T47D (cell line): ENCODE data around the gene FRYL.
"Not testable (repeated sequence)": the region's sequence is repeated elsewhere in the genome, so short reads cannot be mapped to it uniquely, and the experiment has no call there.

Experiments
- DNase-seq, 2 experiments: peaks; one replicate each; pipeline versions ENCODE4 v3.0.0 to v3.0.0-alpha.2; 2011 to 2012; ENCODE audit warnings: low read depth in 1 of 2, low spot score in 1 of 2
- JUND ChIP-seq: IDR thresholded peaks from 2 replicates; pipeline ENCODE4 v1.6.1; 2012; ENCODE audit warnings: low read depth
- in situ Hi-C: cut with HindIII; loops from 2 replicates; pipeline ENCODE4 v1.10.0; 2016; ENCODE audit warnings: low sequenced_read_pairs, low pct_unique_long_range_greater_than_20kb

FRYL gene

GRCh38 chr4:48642421-48643374 lies 137.4 kb downstream of the FRYL start:
- in situ Hi-C loops = no loop called here
- no peak for DNase-seq

GRCh38 chr4:48641401-48641800 lies 138.7 kb downstream of the FRYL start:
- TF ChIP-seq JUND = no peak
- DNase-seq = no peak
- in situ Hi-C loops = no loop called here

More at GRCh38 chr4:48642421-48643374, 137.4 kb downstream of the FRYL start:
- TF ChIP-seq JUND = no peak

GRCh38 chr4:48640699-48641098 lies 139.4 kb downstream of the FRYL start:
- in situ Hi-C loops = no loop called here

GRCh38 chr4:48640225-48640624 lies 139.9 kb downstream of the FRYL start:
- in situ Hi-C loops = no loop called here
- no peak for TF ChIP-seq JUND
- no peak for DNase-seq

More at GRCh38 chr4:48640699-48641098, 139.4 kb downstream of the FRYL start:
- no peak for TF ChIP-seq JUND
- no peak for DNase-seq

DNA sequence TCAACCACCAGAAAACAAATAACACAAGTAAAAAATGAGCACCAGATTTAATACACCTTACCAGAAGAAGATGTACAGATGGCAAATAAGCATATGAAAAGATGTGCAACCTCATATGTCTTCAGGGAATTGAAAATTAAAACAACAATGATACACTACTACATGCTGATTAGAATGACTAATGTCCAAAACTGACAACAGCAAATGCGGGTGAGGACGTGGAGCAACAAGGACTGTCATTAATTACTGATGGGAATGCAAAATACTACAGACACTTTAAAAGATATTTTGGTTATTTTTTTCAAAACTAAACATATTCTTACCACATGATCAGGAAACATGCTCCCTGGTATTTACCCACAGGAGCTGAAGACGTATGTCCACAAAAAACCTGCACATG lies 140.3 kb downstream of the FRYL start:
- no peak for TF ChIP-seq JUND
- in situ Hi-C loops = no loop called here
- DNase-seq = no peak

DNA sequence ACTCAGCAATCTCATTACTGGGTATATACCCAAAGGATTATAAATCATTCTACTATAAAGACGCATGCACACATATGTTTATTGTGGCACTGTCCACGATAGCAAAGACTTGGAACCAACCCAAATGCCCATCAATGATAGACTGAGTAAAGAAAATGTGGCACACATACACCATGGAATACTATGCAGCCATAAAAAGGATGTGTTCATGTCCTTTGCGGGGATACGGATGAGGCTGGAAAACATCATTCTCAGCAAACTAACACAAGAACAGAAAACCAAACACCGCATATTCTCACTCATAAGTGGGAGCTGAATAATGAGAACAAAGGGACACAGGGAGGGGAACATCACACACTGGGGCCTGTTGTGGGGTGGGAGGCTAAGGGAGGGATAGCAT lies 141.5 kb downstream of the FRYL start:
- in situ Hi-C loops = not testable (repeated sequence)

GRCh38 chr4:48636911-48637310 lies 143.2 kb downstream of the FRYL start:
- no peak for DNase-seq
- no peak for TF ChIP-seq JUND
- in situ Hi-C loops = no loop called here

More for the DNA sequence above, 141.5 kb downstream of the FRYL start:
- not testable (repeated sequence) for DNase-seq

DNA sequence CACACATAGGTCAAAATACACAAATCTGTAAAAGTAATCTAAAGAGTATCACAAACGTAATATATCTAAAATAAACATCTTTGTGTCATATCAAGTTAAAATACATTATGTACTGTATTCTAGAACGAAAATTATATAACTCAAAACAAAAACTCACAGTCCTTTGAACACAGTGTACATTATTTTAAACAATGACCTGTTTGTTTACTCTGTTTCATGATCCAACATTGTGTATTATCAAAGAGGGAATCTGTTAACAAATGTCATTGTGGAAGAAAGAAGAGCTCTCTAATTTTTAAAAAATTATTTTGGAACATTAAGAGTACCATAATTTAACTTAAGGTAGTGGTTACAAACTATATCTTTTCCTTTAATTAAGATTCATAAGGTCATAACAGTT lies 144.1 kb downstream of the FRYL start:
- DNase-seq = no peak
- in situ Hi-C loops = no loop called here
- TF ChIP-seq JUND = no peak

- DNase-seq = no peak
- TF ChIP-seq JUND = no peak
Measured at GRCh38 chr4:48635310-48635709, 144.8 kb downstream of the FRYL start.

DNA sequence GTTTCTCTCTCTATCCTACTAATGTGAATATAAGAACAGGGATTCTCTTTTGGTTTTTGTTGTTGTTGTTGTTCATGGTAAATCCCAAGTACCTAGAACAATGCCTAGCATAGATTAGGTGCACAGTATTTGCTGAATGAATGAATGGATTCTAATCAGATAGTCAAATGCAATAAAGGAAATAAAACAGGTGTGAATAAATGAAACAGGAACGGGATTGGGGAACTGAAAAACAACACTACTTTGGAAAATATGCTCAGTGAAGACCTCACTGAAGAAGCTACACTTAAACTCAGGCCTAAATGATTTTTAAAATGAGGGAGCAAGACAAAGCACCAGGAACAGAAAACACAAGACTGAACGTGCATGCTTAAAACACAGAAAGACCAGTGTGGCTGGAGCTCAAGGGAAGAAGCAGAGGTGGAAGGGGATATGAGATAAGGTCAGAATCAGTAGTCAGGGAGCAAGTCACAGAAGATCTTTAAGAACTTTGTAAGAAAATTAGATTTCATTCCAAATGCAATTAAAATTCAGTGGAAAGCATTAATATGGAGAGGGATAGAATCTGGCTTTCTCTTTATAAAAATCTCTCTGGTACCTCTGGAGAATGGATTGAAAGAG lies 145.3 kb downstream of the FRYL start:
- no peak for TF ChIP-seq JUND
- DNase-seq = no peak
- in situ Hi-C loops = no loop called here

More at GRCh38 chr4:48635310-48635709, 144.8 kb downstream of the FRYL start:
- in situ Hi-C loops = no loop called here

DNA sequence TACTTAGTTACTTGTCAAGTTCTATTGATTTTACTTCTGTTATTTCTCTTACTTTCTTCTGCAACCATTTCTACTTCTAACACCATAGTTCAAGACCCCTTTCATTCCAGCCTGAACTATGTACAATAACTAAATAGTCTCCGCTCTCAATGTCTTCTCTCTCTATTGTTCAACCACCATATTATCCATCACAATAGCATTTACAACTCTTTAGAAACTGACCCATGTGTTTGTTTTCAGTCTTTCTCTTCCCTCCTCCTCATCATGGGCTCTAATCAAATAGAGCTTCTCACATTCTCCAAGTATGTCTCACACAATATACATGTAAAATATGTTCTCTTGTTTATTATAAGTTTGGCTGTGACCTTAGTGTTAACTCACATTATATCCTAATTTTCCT lies 146.4 kb downstream of the FRYL start:
- in situ Hi-C loops = no loop called here
- no peak for DNase-seq
- no peak for TF ChIP-seq JUND

DNA sequence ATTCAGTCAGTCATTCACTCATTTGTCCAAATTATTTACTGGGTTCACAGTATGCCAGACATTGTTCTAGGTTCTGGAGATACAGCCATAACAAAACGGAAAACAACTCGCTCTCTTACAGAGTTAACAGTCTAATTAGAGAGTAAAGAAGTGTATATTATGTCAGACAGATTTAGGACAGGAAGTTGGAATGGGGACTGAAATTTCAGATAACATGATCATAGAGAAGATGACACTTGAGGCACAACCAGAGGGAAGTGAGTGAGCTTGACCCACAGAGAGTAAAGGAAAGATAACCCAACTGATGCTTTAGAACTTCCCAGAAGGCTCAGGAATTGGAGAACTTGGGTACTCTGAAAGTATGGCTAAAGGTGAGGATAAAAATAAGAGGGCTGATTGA lies 150.6 kb downstream of the FRYL start:
- in situ Hi-C loops = no loop called here
- DNase-seq = no peak
- TF ChIP-seq JUND = no peak

DNA sequence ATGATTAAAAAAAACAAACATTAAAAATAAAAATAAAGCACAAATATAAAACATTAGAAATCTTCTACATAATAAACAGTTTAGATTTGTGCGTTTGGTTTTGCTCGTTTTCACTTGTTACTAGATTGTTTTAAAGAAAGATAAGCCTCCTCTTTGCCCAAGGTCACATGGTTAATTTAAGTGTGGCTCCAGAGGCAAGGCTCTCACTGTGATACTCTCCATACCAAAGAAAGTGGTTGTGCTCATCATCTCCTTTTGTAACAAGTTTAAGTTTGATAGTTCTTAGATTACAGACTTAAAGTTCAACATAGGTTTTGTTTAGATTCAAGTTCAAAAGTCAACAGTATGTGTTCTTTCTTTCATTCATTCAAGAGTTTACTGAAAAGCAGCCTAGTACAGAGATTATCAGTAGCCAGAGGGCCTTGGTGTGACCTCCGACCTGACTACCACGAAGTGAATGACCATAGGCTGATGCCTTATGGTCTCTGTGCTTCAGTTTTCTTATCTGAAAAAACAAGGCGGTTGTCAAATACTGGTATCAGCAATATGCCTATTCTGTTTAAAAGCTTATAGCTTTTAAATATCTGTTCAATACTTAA lies 156.8 kb downstream of the FRYL start:
- TF ChIP-seq JUND = no peak
- DNase-seq = no peak
- in situ Hi-C loops = no loop called here
